ENCODE data around the gene GABRB2. TPM values are rescaled to one million over a fixed set of nuclear protein-coding genes. Genes with fewer than 3 reads are reported as not detected.
"Not testable (repeated sequence)": the region's sequence is repeated elsewhere in the genome, so short reads cannot be mapped to it uniquely, and the experiment has no call there.

The GABRB2 gene
- total RNA-seq, 1 experiment from 2014 or later: not detected

DNA sequence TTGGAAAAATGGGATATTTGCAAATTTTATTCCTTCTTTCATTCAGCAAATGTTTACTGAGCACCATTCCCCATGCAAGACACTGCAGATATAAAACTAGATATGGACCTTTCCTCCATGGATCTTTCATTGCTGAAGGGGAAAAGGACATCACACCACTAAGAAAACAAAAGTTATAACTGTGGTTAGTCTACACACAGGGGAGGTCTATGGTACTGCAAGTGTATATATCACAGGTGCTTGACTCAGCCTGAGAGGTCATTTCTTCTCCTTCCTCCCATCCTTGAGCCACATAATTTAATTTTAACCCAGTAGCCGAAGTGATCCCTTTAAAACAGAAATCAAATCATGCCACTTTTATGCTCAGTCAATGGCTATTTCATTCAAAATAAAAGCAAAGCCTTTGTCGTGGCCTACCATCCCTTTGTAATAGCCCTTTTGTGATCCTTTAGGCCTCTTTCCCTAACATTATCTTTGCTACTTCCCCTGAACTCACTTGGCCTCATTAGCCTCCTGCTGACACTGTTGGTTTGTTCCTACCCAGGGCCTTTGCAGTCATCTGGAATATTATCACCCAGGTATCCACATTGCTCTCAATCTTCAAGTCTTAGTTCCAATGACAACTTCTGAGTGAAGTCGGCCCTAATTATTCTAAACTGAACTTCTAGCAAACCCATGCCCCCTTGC, 213.2 kb downstream of the GABRB2 start:
- DNase-seq (ENCODE audit: low read depth): no peak
- in situ Hi-C loops (cut with HindIII; ENCODE audit: low pct_unique_long_range_greater_than_20kb, low sequenced_read_pairs): no loop called here

- no peak for DNase-seq (ENCODE audit: low read depth)
- in situ Hi-C loops (cut with HindIII; ENCODE audit: low pct_unique_long_range_greater_than_20kb, low sequenced_read_pairs): no loop called here
These were observed 214.2 kb downstream of the GABRB2 start for GRCh38 chr5:161332343-161332742.

GRCh38 chr5:161314033-161314432, 232.5 kb downstream of the GABRB2 start:
- no peak for DNase-seq (ENCODE audit: low read depth)

DNA sequence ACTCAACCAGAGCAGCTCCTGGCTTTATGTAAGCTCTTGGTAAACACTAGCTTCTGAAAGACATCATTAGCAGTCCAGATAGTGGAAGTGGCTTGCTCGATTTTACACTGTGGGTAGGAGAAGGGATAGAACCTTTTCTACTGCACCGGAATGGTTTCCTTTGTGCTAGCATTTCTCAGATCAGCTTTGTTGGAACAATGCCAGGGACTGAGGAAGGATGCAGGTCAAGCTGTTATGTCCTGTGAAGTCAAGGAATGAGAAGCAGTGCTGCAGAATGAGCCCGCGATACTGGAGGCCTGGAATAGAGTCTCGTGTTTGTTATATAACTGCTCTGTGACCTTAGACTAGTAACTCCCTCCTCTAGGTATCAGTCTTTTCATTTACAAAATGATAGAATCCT, 233.6 kb downstream of the GABRB2 start:
- DNase-seq (ENCODE audit: low read depth): no peak
- in situ Hi-C loops (cut with HindIII; ENCODE audit: low pct_unique_long_range_greater_than_20kb, low sequenced_read_pairs): no loop called here

More at GRCh38 chr5:161314033-161314432, 232.5 kb downstream of the GABRB2 start:
- in situ Hi-C loops (cut with HindIII; ENCODE audit: low pct_unique_long_range_greater_than_20kb, low sequenced_read_pairs): no loop called here

GRCh38 chr5:161311965-161312364, 234.6 kb downstream of the GABRB2 start:
- DNase-seq (ENCODE audit: low read depth): no peak
- in situ Hi-C loops (cut with HindIII; ENCODE audit: low pct_unique_long_range_greater_than_20kb, low sequenced_read_pairs): no loop called here

GRCh38 chr5:161311146-161311708, 235.3 kb downstream of the GABRB2 start:
- DNase-seq (ENCODE audit: low read depth): no peak
- in situ Hi-C loops (cut with HindIII; ENCODE audit: low pct_unique_long_range_greater_than_20kb, low sequenced_read_pairs): no loop called here

DNA sequence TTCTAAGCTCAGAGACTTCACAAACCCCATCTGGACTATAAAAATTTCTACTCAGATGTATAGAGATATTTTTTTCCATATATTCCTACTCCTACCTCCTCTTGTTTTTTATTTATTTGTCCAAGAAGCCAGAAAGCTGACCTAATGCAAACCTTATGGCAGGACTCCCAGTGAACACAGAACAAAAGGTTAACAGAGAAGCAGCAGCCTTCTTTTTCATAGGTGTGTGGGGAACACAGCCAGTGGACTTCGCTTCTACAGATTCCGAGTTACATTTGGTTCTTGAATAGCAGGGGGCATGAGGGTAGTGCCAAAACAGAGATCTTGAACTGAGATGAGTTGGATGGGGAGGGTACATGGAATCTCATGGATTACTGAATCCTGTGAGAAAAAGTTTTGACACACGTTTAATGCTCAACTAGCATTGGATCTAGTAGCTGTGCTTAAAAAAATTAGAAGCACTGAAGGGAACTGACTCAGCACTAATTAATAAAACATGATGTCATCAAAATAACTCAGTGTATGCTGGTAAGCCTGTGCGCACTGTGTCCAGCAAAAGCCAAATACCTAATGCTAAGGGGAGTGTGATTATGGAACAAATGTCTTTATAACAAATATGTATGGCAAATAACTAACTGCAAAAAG, 240.1 kb downstream of the GABRB2 start:
- DNase-seq (ENCODE audit: low read depth): peak; percentile 32
- in situ Hi-C loops (cut with HindIII; ENCODE audit: low pct_unique_long_range_greater_than_20kb, low sequenced_read_pairs): no loop called here

- peak; percentile 42 for DNase-seq (ENCODE audit: low read depth)
- in situ Hi-C loops (cut with HindIII; ENCODE audit: low pct_unique_long_range_greater_than_20kb, low sequenced_read_pairs): no loop called here
These were observed 240.9 kb downstream of the GABRB2 start for GRCh38 chr5:161305601-161306000.

DNA sequence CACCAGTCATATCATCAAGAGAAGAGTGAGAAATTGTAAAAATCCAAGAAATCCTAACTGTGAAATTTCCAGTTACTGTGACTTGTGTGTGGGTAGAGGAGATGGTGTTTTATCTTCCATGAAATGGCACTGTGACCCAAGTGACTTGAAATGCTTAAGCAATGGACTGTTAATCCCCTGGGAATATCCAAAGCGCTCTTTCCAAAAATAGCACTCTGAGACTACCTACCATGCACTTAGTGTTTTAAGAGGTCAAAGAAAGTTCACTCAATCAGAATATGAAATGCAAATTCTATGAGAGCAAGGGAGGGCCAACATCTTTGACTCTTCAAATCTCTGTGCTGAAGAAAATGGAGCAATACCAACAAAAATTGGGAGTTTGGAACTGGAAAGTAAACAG, 244.0 kb downstream of the GABRB2 start:
- in situ Hi-C loops (cut with HindIII; ENCODE audit: low pct_unique_long_range_greater_than_20kb, low sequenced_read_pairs): no loop called here
- DNase-seq (ENCODE audit: low read depth): peak; percentile 10

DNA sequence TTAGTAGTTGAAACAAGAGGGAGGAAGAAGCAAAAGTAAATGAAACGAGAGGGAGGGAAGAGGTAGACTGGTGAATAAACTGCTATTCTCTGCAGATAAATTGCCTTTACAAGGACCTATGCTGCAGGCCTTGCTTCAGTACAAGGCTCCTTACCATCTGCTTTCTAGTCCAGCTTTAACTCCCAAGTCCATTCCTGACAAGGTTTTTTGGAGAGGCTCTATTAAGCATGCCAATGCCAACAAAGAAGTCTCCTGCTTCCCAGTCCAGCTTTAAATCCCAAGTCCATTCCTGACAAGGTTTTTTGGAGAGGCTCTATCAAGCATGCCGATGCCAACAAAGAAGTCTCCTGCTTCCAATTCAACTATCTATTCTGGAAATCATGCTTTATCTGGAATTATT, 244.9 kb downstream of the GABRB2 start:
- in situ Hi-C loops (cut with HindIII; ENCODE audit: low pct_unique_long_range_greater_than_20kb, low sequenced_read_pairs): no loop called here
- no peak for DNase-seq (ENCODE audit: low read depth)

- no peak for DNase-seq (ENCODE audit: low read depth)
- in situ Hi-C loops (cut with HindIII; ENCODE audit: low pct_unique_long_range_greater_than_20kb, low sequenced_read_pairs): no loop called here
These were observed 247.5 kb downstream of the GABRB2 start for GRCh38 chr5:161299053-161299452.

- DNase-seq (ENCODE audit: low read depth); in situ Hi-C loops (cut with HindIII; ENCODE audit: low pct_unique_long_range_greater_than_20kb, low sequenced_read_pairs): not testable (repeated sequence)
These were observed 249.1 kb downstream of the GABRB2 start for GRCh38 chr5:161297388-161297787.

DNA sequence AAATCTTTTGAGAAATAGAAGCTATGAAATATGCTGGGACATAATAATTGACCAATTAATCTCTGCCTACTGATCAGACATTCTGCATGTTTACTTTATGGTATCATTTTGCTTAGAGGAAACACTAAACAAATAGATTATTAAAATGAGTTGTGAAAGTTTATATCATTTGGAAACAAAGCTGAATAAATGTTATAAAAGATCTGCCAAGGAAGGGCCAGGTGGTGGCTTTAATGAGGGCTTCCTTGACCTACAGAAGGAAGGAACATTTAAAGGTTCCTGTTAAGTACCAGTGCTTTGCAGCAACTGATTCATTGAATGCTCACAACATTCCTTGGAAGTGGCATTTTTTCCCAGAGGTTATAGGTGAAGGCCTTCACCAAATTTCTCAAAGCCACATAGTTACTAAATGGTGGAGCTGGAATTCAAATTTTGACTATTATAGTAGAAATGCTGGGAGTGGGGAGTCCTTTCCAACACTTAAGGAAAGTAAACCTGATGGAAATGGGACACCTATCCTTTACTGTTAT, 250.7 kb downstream of the GABRB2 start:
- DNase-seq (ENCODE audit: low read depth): no peak

GRCh38 chr5:161288071-161288470, 258.5 kb downstream of the GABRB2 start:
- DNase-seq (ENCODE audit: low read depth): no peak
- in situ Hi-C loops (cut with HindIII; ENCODE audit: low pct_unique_long_range_greater_than_20kb, low sequenced_read_pairs): no loop called here

More for the DNA sequence above, 250.7 kb downstream of the GABRB2 start:
- in situ Hi-C loops (cut with HindIII; ENCODE audit: low pct_unique_long_range_greater_than_20kb, low sequenced_read_pairs): no loop called here

- in situ Hi-C loops (cut with HindIII; ENCODE audit: low pct_unique_long_range_greater_than_20kb, low sequenced_read_pairs): no loop called here
- DNase-seq (ENCODE audit: low read depth): no peak
These were observed 259.1 kb downstream of the GABRB2 start for GRCh38 chr5:161287436-161287835.

DNA sequence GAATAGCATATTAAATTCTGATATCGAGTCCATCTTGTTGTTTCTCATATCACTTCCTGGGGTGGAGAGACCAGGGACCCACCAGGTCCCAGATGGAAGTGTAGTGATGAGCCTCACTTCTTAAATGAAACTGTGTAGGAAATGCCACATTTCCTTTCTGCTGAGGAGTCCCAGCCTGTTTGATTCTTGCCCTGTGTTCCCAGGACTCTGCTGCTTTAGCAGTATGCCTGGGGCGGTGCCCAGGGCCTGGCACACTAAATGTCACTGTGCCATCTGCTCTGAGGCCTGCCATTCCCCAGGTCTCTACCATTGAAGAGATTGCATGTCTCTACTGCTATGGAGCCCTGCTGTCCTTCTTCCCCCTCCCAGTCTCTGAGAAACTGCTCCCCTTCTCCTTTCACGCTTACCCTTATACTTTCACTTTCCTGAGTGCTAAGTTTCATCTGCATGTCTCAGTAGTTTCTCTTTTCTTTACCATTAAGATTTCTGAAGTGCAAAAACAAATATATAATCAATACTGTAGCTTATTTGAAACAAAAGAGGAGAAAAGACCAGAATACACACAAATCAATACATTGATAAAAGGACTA, 260.4 kb downstream of the GABRB2 start:
- in situ Hi-C loops (cut with HindIII; ENCODE audit: low pct_unique_long_range_greater_than_20kb, low sequenced_read_pairs): no loop called here
- no peak for DNase-seq (ENCODE audit: low read depth)

GRCh38 chr5:161284445-161284844, 262.1 kb downstream of the GABRB2 start:
- DNase-seq (ENCODE audit: low read depth): no peak

GRCh38 chr5:161283296-161283695, 263.2 kb downstream of the GABRB2 start:
- in situ Hi-C loops (cut with HindIII; ENCODE audit: low pct_unique_long_range_greater_than_20kb, low sequenced_read_pairs): no loop called here
- no peak for DNase-seq (ENCODE audit: low read depth)

More at GRCh38 chr5:161284445-161284844, 262.1 kb downstream of the GABRB2 start:
- in situ Hi-C loops (cut with HindIII; ENCODE audit: low pct_unique_long_range_greater_than_20kb, low sequenced_read_pairs): no loop called here

Data from Caki2 (cell line).